ENCODE results near the gene DGCR6L.

DNA sequence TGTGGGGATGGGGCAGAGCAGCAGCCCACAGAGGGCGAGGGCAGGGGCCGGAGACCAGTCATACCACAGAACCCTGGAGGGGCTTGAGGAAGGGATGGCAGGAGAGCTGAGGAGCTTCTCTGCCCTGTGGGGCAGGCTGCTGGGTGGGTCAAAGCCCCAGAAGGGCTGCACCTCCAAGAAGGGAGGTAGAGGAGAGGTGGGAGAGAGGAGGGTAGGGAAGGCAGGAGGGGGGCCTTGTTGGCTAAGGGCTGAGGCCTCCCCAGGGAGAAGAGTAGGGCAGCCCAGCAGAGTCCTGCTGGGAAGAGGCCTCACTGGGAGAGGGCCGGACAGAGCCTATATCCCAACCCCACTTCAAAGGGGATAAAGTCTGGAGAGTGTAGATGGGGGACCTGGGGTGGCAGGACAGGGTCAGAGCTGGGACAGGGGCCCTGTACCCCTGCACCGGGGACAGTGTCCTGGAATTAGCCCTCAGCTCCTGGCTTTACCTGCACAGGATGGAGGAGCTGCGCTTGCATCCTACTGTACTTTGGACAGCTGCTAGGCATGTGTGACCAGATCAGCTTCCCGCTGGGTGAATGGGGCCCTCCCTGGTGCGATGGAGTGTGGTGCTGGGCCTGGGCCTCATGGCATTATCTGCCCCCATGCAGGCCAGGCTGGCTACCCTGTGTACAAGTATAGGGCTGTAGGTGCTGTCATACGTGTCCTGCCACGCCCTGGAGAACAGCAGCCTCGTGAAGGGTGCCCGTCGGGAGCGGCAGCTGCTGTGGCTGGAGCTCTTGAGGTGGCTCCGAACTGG, 7.3 kb downstream of the DGCR6L start:
- TF ChIP-seq POLR2A (IDR thresholded peaks at IDR 0.05; ENCODE audit: low read length) (no peak), GATA1 (IDR thresholded peaks at IDR 0.05; ENCODE audit: low read depth, low read length) (no peak)

Measured in erythroblast (primary cell).